ENCODE data around the gene DOCK1.

GRCh38 chr10:126937026-126937425 is 31.8 kb downstream of the DOCK1 start:
- TF ChIP-seq EZH2 (IDR thresholded peaks at IDR 0.05; ENCODE audit: insufficient read depth, poor library complexity, severe bottlenecking) (no peak), EZH2phosphoT487 (IDR thresholded peaks at IDR 0.05; ENCODE audit: insufficient read depth, low read depth) (no peak)
